H1 (cell line): Measurements from ENCODE around the gene ARGLU1. TPM values are rescaled to one million over a fixed set of nuclear protein-coding genes. Genes with fewer than 3 reads are reported as not detected.
A peak's percentile ranks its signal among the peaks of the same experiment; 100 is the strongest.

Experiments
- CTCF ChIA-PET: fragments of 300-600 bp; sonication (Branson Sonifier 250); formaldehyde crosslinking; loops from one replicate; lab custom pipeline; 2021; ENCODE audit not compliant: partially characterized antibody; lab: Charles Lee
- POLR2A ChIA-PET: fragments of 300-600 bp; sonication (Branson Sonifier 250); formaldehyde crosslinking; loops from one replicate; lab custom pipeline; 2021; ENCODE audit warnings: inconsistent platforms; ENCODE audit not compliant: partially characterized antibody; lab: Charles Lee
- DNase-seq, 2 experiments: peaks; one replicate each; pipeline versions ENCODE4 v3.0.0 to v3.0.0-alpha.2; 2010 to 2022; ENCODE audit warnings: low spot score in 2 of 2, low read depth in 1 of 2, mixed read lengths in 1 of 2
- FAIRE-seq: peaks from 2 replicates; lab custom pipeline; 2011; peaks lifted over from hg19 to GRCh38; lab: Jason Lieb, UNC
- H2AFZ ChIP-seq: 2 replicates; pipeline ENCODE4 v1.8.1; 2012; ENCODE audit warnings: low read length, inconsistent platforms
- H2AK5ac ChIP-seq: 2 replicates; pipeline ENCODE4 v1.6.1; 2013; ENCODE audit warnings: low read depth, low read length
- H2BK120ac ChIP-seq: replicated peaks from 2 replicates; pipeline ENCODE3; 2013; ENCODE audit warnings: low read depth, low read length, inconsistent platforms
- H2BK12ac ChIP-seq: 2 replicates; pipeline ENCODE4 v1.6.1; 2013; ENCODE audit warnings: low read depth, low read length
- H2BK15ac ChIP-seq: 2 replicates; pipeline ENCODE4 v1.6.1; 2013; ENCODE audit warnings: low read length
- H2BK20ac ChIP-seq: 2 replicates; pipeline ENCODE4 v1.6.1; 2013; ENCODE audit warnings: low read length
- H2BK5ac ChIP-seq: 2 replicates; pipeline ENCODE4 v1.6.1; 2013; ENCODE audit warnings: low read depth, low read length
- H3K14ac ChIP-seq: 2 replicates; pipeline ENCODE4 v1.6.1; 2013; ENCODE audit warnings: inconsistent platforms; ENCODE audit not compliant: insufficient read length
- H3K18ac ChIP-seq: 2 replicates; pipeline ENCODE4 v1.6.1; 2013; ENCODE audit warnings: low read length; ENCODE audit errors: extremely low read depth
- H3K23ac ChIP-seq: 2 replicates; pipeline ENCODE4 v1.6.1; 2013; ENCODE audit warnings: inconsistent platforms; ENCODE audit not compliant: insufficient read length
- H3K23me2 ChIP-seq: 2 replicates; pipeline ENCODE4 v1.6.1; 2013; ENCODE audit warnings: low read depth, low read length
- H3K27ac ChIP-seq: 2 replicates; pipeline ENCODE4 v1.6.1; 2011; ENCODE audit warnings: low read depth, low read length, inconsistent platforms
- H3K27me3 ChIP-seq, 4 experiments: replicated peaks in 1 of 4; 1 replicate in 1 of 4; 2 replicates in 3 of 4; pipeline versions ENCODE4 v1.6.1 to v1.8.1; 2011 to 2013; ENCODE audit warnings: low read length in 3 of 4, mild to moderate bottlenecking in 3 of 4, inconsistent platforms in 2 of 4, mixed read lengths in 2 of 4, moderate library complexity in 1 of 4; ENCODE audit not compliant: control insufficient read depth in 3 of 4, insufficient read depth in 3 of 4; ENCODE audit errors: extremely low read depth in 1 of 4
- H3K36me3 ChIP-seq, 4 experiments: 2 replicates each; pipeline versions ENCODE4 v1.6.1 to v1.8.1; 2011 to 2013; ENCODE audit warnings: mild to moderate bottlenecking in 4 of 4, low read length in 3 of 4, moderate library complexity in 2 of 4, control low read depth in 1 of 4, inconsistent platforms in 1 of 4; ENCODE audit not compliant: insufficient read depth in 4 of 4, control insufficient read depth in 2 of 4
- H3K4ac ChIP-seq: replicated peaks from 2 replicates; pipeline ENCODE3; 2013; ENCODE audit warnings: low read length, low read depth, mixed read lengths, inconsistent platforms; ENCODE audit not compliant: insufficient read length
- H3K4me1 ChIP-seq, 4 experiments: replicated peaks in 1 of 4; 1 replicate in 1 of 4; 2 replicates in 3 of 4; pipeline versions ENCODE4 v1.6.1 to v1.8.1; 2011 to 2013; ENCODE audit warnings: low read length in 3 of 4, inconsistent platforms in 2 of 4, mixed read lengths in 1 of 4; ENCODE audit not compliant: insufficient read depth in 4 of 4, control insufficient read depth in 3 of 4
- H3K4me2 ChIP-seq, 2 experiments: 2 replicates each; pipeline versions ENCODE4 v1.6.1 to v1.8.1; 2011 to 2013; ENCODE audit warnings: low read depth in 2 of 2, low read length in 2 of 2, control low read depth in 1 of 2, inconsistent platforms in 1 of 2, mild to moderate bottlenecking in 1 of 2; ENCODE audit not compliant: insufficient read depth in 1 of 2
- H3K4me3 ChIP-seq, 4 experiments: fragments of 200-600, 300-600 bp in 1 of 4; sonication (generic), shearing (Covaris generic), sonication (Bioruptor Twin) in 1 of 4; 2 replicates each; pipeline versions ENCODE4 v1.5.1 to v1.8.1; 2011 to 2016; ENCODE audit warnings: low read length in 4 of 4, low read depth in 3 of 4, control low read depth in 2 of 4, inconsistent platforms in 2 of 4, mild to moderate bottlenecking in 2 of 4, mixed read lengths in 1 of 4, moderate library complexity in 1 of 4; ENCODE audit not compliant: insufficient read depth in 2 of 4; ENCODE audit errors: extremely low read depth in 1 of 4
- H3K56ac ChIP-seq: replicated peaks from 2 replicates; pipeline ENCODE3; 2013; ENCODE audit warnings: low read depth, mild to moderate bottlenecking, mixed read lengths, low read length, inconsistent platforms; ENCODE audit not compliant: insufficient read length
- H3K79me1 ChIP-seq: 2 replicates; pipeline ENCODE4 v1.6.1; 2013; ENCODE audit warnings: low read depth, low read length, control low read depth
- H3K79me2 ChIP-seq, 2 experiments: 2 replicates each; pipeline versions ENCODE4 v1.6.1 to v1.8.1; 2012 to 2013; ENCODE audit warnings: low read length in 2 of 2, mild to moderate bottlenecking in 2 of 2, inconsistent platforms in 1 of 2; ENCODE audit not compliant: insufficient read depth in 2 of 2, control insufficient read depth in 1 of 2
- H3K9ac ChIP-seq, 4 experiments: replicated peaks in 1 of 4; 1 replicate in 1 of 4; 2 replicates in 3 of 4; pipeline versions ENCODE4 v1.6.1 to v1.8.1; 2011 to 2013; ENCODE audit warnings: low read depth in 3 of 4, low read length in 3 of 4, control low read depth in 2 of 4, mild to moderate bottlenecking in 2 of 4, moderate library complexity in 2 of 4, inconsistent platforms in 1 of 4; ENCODE audit errors: extremely low read depth in 1 of 4
- H3K9me3 ChIP-seq, 2 experiments: 2 replicates each; pipeline versions ENCODE4 v1.6.1 to v1.8.1; 2012 to 2013; ENCODE audit warnings: mild to moderate bottlenecking in 2 of 2, moderate library complexity in 2 of 2, control low read depth in 1 of 2, inconsistent platforms in 1 of 2, low read depth in 1 of 2, low read length in 1 of 2, mixed read lengths in 1 of 2; ENCODE audit not compliant: insufficient read depth in 2 of 2
- H4K20me1 ChIP-seq, 2 experiments: replicated peaks in 1 of 2; 2 replicates each; pipeline versions ENCODE3 to v1.8.1; 2011 to 2013; ENCODE audit warnings: inconsistent platforms in 2 of 2, low read length in 2 of 2, mild to moderate bottlenecking in 1 of 2; ENCODE audit not compliant: insufficient read depth in 2 of 2, control insufficient read depth in 1 of 2
- H4K5ac ChIP-seq: 2 replicates; pipeline ENCODE4 v1.6.1; 2013; ENCODE audit warnings: low read length, low read depth, mixed read lengths, inconsistent platforms; ENCODE audit not compliant: insufficient read length
- H4K8ac ChIP-seq: 2 replicates; pipeline ENCODE4 v1.8.0; 2013; ENCODE audit warnings: mild to moderate bottlenecking, moderate library complexity, low read length, inconsistent platforms; ENCODE audit not compliant: insufficient read depth; ENCODE audit errors: extremely low read depth
- H4K91ac ChIP-seq: replicated peaks from 2 replicates; pipeline ENCODE3; 2013; ENCODE audit warnings: low read length, mixed read lengths, inconsistent platforms; ENCODE audit not compliant: insufficient read length
- ASH2L ChIP-seq: fragments of 200-600, 300-600 bp; sonication (generic); IDR thresholded peaks from one replicate; pipeline ENCODE4 v1.7.1; 2017; ENCODE audit warnings: low read length
- EP300 ChIP-seq, 2 experiments: IDR thresholded peaks; 1 replicate in 1 of 2; 2 replicates in 1 of 2; pipeline ENCODE4 v1.6.1; 2011 to 2012; ENCODE audit warnings: low read depth in 2 of 2, low read length in 2 of 2, mild to moderate bottlenecking in 2 of 2, borderline replicate concordance in 1 of 2, inconsistent platforms in 1 of 2, moderate library complexity in 1 of 2
- KDM4A ChIP-seq: IDR thresholded peaks from one replicate; pipeline ENCODE4 v1.7.1; 2012; ENCODE audit warnings: low read depth, mild to moderate bottlenecking, moderate library complexity, low read length, inconsistent platforms; ENCODE audit not compliant: severe bottlenecking
- MAX ChIP-seq: IDR thresholded peaks from 2 replicates; pipeline ENCODE4 v1.6.1; 2012; ENCODE audit warnings: inconsistent platforms
- RBBP5 ChIP-seq: IDR thresholded peaks from 2 replicates; pipeline ENCODE4 v1.7.1; 2012; ENCODE audit warnings: low read depth, mild to moderate bottlenecking, inconsistent platforms, low read length, moderate library complexity, borderline replicate concordance
- RNF2 ChIP-seq: fragments of 200-900, 300-1000 bp; sonication (generic); IDR thresholded peaks from 2 replicates; pipeline ENCODE4 v1.7.1; 2016; ENCODE audit warnings: borderline replicate concordance, low read depth, mild to moderate bottlenecking, antibody characterized with exemption, low read length; ENCODE audit not compliant: poor library complexity, severe bottlenecking; ENCODE audit errors: missing control alignments
- SP4 ChIP-seq: IDR thresholded peaks from 2 replicates; pipeline ENCODE4 v1.6.1; 2012; ENCODE audit warnings: low read length, inconsistent platforms
- WGBS, 2 experiments: shearing (Covaris generic) in 1 of 2; methylation state at CpG; one replicate each; pipeline versions ENCODE4 v1.1.6 to v1.1.7; 2013 to 2015; ENCODE audit warnings: low lambda C conversion rate in 2 of 2, mixed read lengths in 2 of 2, inconsistent platforms in 1 of 2, low coverage in 1 of 2, missing lambda C conversion rate in 1 of 2; ENCODE audit not compliant: insufficient replicate concordance in 2 of 2, insufficient coverage in 1 of 2, insufficient read length in 1 of 2; ENCODE audit errors: extremely low coverage in 1 of 2, missing lambda C conversion rate in 1 of 2; 5-methylcytosine and 5-hydroxymethylcytosine counted together
- polyA plus RNA-seq, 7 experiments: library from polyadenylated mRNA; depleted of rRNA in 3 of 7; stranded (reverse) in 5 of 7; unstranded in 2 of 7; fragments of >200 nt in 5 of 7; fragments of 200-250 nt in 2 of 7; gene quantifications; 1 replicate in 5 of 7; 2 replicates in 1 of 7; 4 replicates in 1 of 7; pipeline versions ENCODE4 v1.2.1 to v1.2.3, GENCODE V29; 2011 to 2013; ENCODE audit warnings: missing spikeins in 2 of 7, mixed read lengths in 2 of 7
- total RNA-seq: library from RNA; stranded (reverse); fragmentation: NEBNext Ultra II Directional; extraction: Animal tissue kit (Norgen Biotek cat#: 25700); gene quantifications from 2 replicates; pipeline ENCODE4 v1.2.1, GENCODE V29; 2021
- TF ChIP-seq, protein P1 (sequence below): IDR thresholded peaks from 2 replicates; pipeline ENCODE4 v1.6.1; 2012; ENCODE audit warnings: inconsistent platforms

The ARGLU1 gene
- total and polyA plus RNA-seq, 2 of the 8 experiments (the other 6 are each of a cell fraction or from before 2014, with no cell fraction given): 47.8 to 84.9 TPM

DNA sequence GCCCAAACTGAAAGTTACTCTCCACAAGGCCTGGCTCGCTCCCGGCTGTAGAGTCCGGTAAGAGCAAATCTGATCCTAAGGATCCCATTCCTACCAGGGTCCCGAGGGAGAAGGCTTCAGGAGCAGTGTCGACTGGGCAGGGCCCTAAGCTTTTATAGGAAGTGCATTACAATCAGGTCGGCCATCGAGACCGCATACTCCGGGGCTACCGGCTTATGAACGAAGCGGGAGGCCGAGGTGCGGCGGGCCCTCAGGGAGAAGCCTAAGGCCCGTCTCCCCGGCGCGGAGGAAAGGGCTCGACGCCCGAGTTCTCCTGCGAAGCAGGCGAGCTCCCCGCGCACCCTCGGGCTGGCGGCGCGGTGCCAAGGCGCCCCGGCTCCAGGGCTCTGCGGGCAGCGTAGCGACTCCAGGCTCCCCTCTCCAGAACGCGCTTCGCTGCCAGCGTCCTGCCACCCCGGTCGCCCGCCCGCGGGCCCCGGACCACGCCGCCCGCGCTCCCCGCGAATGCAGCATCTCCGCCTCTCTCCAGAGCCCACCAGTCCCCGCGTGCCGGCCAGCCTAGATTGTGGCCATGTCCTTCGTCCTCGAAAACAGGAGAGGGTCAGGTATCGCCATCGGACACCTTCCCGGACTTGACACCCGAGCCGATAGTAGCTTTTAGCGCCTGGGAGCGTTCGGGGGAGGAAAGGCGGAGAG is 33.8 kb downstream of the ARGLU1 start:
- DNase-seq: peak in 1 of 2 experiments; percentile 72
- Histone ChIP-seq H3K4me1 (peaks cover 8 to 29% (median 17%) of the 10 kb centered on the region in 4 experiments; a peak in 6 of 7 replicates), H3K79me2 (peaks cover 0 to 43% of the 10 kb centered on the region in 2 experiments; a peak in 2 of 4 replicates), H3K27ac (no peak overlapping the region), H3K14ac (no peak overlapping the region), H3K9me3 (no peaks in the 10 kb centered on the region), H2AFZ (no peak overlapping the region), H3K23me2 (peaks cover 14% of the 10 kb centered on the region), H4K8ac (0 out of 2 replicates have a peak overlapping the region, but pooled peaks have one; percentile 6), H3K18ac (no peak overlapping the region), H4K91ac (no peak overlapping the region), H3K36me3 (no peaks in the 10 kb centered on the region), H3K4ac (no peak overlapping the region), H3K79me1 (no peaks in the 10 kb centered on the region), H2BK5ac (no peak overlapping the region), H3K9ac (peak overlapping the region; percentile 26 to 57 (median 43); a peak in 5 of 7 replicates), H2AK5ac (no peak overlapping the region), H3K4me2 (peak overlapping the region; percentile 86 to 94), H3K27me3 (peaks cover 0 to 14% (median 7%) of the 10 kb centered on the region in 4 experiments; a peak in 5 of 7 replicates), H3K4me3 (peak overlapping the region; percentile 60 to 84 (median 66)), H2BK12ac (no peak overlapping the region), H4K5ac (no peak overlapping the region), H2BK20ac (no peak overlapping the region), H2BK120ac (no peak overlapping the region), H2BK15ac (no peak overlapping the region; the same call in 1 of the 2 replicates), H3K56ac (no peak overlapping the region), H3K23ac (no peak overlapping the region), H4K20me1 (peaks cover 4 to 7% of the 10 kb centered on the region in 2 experiments)
- FAIRE-seq: no peak
- ChIA-PET POLR2A (interaction anchor here (0.6 to 1.4 kb wide), 9 partner anchors 12 to 482 kb away, joined by 3 to 4 read pairs (median 3); no protein-coding TSS in a partner anchor), CTCF (interaction anchor here (0.6 to 1.6 kb wide), 9 partner anchors 27 to 826 kb away, joined by 3 to 4 read pairs (median 3); no protein-coding TSS in a partner anchor)
- WGBS, 2 experiments: 2% methylated on average over 49 of the region's 66 CpGs; no CpG with 5 or more reads in 1 of the 2 experiments
- TF ChIP-seq, protein P1, sequence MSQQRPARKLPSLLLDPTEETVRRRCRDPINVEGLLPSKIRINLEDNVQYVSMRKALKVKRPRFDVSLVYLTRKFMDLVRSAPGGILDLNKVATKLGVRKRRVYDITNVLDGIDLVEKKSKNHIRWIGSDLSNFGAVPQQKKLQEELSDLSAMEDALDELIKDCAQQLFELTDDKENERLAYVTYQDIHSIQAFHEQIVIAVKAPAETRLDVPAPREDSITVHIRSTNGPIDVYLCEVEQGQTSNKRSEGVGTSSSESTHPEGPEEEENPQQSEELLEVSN: peak; percentile 62
- TF ChIP-seq KDM4A (peak; percentile 60), MAX (peak; percentile 36; the same call in 1 of the 2 replicates), RBBP5 (0 out of 2 replicates have a peak, but pooled peaks have one; percentile 8), RNF2 (peak; percentile 59), ASH2L (peak; percentile 72), SP4 (no peak), EP300 (IDR thresholded peaks at IDR 0.05; ENCODE audit: borderline replicate concordance in 1 of 2, low read depth in 2 of 2, low read length in 2 of 2) (no peak)
